Right lobe of liver (tissue), 4 donors: ENCODE results near the gene CHRM4.

ENCODE experiments used
- POLR2A ChIP-seq: fragments of 450-650 bp; IDR thresholded peaks from one replicate; pipeline ENCODE4 v1.6.1; 2017; ENCODE audit warnings: antibody characterized with exemption, mild to moderate bottlenecking
- TF ChIP-seq, protein P1 (sequence below), 4 donors: fragments of 200-600 bp in 3 of 4; fragments of 450-650 bp in 1 of 4; IDR thresholded peaks; one replicate each; pipeline versions ENCODE4 v1.5.1 to v1.8.0; 2016 to 2022; ENCODE audit warnings: antibody characterized with exemption in 4 of 4, mild to moderate bottlenecking in 2 of 4
- donor health status: DM: no; HTN: no; CAD: no.
- donor health status: DM: no; HTN: no; CAD: no.
- donor health status: DM: no; HTN: yes; CAD: no.

DNA sequence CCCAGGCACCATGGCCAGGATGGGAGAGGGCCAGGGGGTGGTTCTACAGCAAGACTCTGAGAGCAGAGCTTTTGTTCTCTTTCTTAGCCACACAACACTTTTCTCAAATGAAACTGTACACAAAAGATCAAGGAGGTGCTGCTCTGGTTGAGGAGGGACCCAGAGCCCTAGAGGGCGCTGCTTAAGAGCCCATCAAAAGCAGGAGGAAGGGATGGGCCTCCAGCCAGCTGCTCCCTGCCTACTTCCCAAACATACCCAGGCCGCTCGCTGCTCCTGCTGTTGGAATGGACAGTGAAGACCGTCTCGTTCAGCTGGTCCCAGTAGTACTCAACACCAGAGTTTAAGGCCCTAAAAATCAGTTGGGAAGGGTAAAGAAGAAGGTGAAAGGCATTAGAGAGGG, 18.4 kb upstream of the CHRM4 start:
- TF ChIP-seq POLR2A: no peak
- TF ChIP-seq, protein P1, sequence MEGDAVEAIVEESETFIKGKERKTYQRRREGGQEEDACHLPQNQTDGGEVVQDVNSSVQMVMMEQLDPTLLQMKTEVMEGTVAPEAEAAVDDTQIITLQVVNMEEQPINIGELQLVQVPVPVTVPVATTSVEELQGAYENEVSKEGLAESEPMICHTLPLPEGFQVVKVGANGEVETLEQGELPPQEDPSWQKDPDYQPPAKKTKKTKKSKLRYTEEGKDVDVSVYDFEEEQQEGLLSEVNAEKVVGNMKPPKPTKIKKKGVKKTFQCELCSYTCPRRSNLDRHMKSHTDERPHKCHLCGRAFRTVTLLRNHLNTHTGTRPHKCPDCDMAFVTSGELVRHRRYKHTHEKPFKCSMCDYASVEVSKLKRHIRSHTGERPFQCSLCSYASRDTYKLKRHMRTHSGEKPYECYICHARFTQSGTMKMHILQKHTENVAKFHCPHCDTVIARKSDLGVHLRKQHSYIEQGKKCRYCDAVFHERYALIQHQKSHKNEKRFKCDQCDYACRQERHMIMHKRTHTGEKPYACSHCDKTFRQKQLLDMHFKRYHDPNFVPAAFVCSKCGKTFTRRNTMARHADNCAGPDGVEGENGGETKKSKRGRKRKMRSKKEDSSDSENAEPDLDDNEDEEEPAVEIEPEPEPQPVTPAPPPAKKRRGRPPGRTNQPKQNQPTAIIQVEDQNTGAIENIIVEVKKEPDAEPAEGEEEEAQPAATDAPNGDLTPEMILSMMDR (IDR thresholded peaks at IDR 0.05): no peak
